Measurements from ENCODE around the gene PTPRM. TPM values are rescaled to one million over a fixed set of nuclear protein-coding genes. Genes with fewer than 3 reads are reported as not detected.

The PTPRM gene
- total RNA-seq, 2 donors from 2014 or later: 80.1 to 106 TPM

GRCh38 chr18:7661207-7661606 is 94.1 kb downstream of the PTPRM start:
- no peak for DNase-seq (ENCODE audit: low spot score)

GRCh38 chr18:7662866-7663265 is 95.8 kb downstream of the PTPRM start:
- Histone ChIP-seq H3K27ac (peak overlapping the region in 1 of 2 donors; percentile 11), H3K27me3 (no peaks in the 10 kb centered on the region), H3K9me3 (no peaks in the 10 kb centered on the region), H3K4me3 (no peak overlapping the region), H3K4me1 (peaks cover 0 to 23% of the 10 kb centered on the region in 2 donors), H3K36me3 (no peaks in the 10 kb centered on the region)
- TF ChIP-seq CTCF (IDR thresholded peaks at IDR 0.05): no peak
- no peak for DNase-seq (ENCODE audit: low spot score)

More at GRCh38 chr18:7661207-7661606, 94.1 kb downstream of the PTPRM start:
- Histone ChIP-seq H3K27me3 (no peaks in the 10 kb centered on the region), H3K4me1 (peaks cover 0 to 33% of the 10 kb centered on the region in 2 donors), H3K9me3 (no peaks in the 10 kb centered on the region), H3K36me3 (no peaks in the 10 kb centered on the region), H3K4me3 (no peak overlapping the region), H3K27ac (no peak overlapping the region)
- TF ChIP-seq CTCF (IDR thresholded peaks at IDR 0.05): no peak

- Histone ChIP-seq H3K4me3 (no peak overlapping the region), H3K27ac (peak overlapping the region in 1 of 2 donors; percentile 11), H3K4me1 (peaks cover 0 to 21% of the 10 kb centered on the region in 2 donors), H3K27me3 (no peaks in the 10 kb centered on the region), H3K36me3 (no peaks in the 10 kb centered on the region), H3K9me3 (no peaks in the 10 kb centered on the region)
- TF ChIP-seq CTCF (IDR thresholded peaks at IDR 0.05): no peak
- no peak for DNase-seq (ENCODE audit: low spot score)
Measured at GRCh38 chr18:7663366-7664312, 96.5 kb downstream of the PTPRM start.

GRCh38 chr18:7666195-7666776 is 99.2 kb downstream of the PTPRM start:
- Histone ChIP-seq H3K9me3 (no peaks in the 10 kb centered on the region), H3K27me3 (no peaks in the 10 kb centered on the region), H3K36me3 (no peaks in the 10 kb centered on the region), H3K4me3 (no peak overlapping the region), H3K4me1 (peaks cover 0 to 23% of the 10 kb centered on the region in 2 donors), H3K27ac (no peak overlapping the region)
- no peak for DNase-seq (ENCODE audit: low spot score)
- peak in 1 of 2 donors; percentile 20 for TF ChIP-seq CTCF (IDR thresholded peaks at IDR 0.05)

GRCh38 chr18:7668392-7668791 is 101.3 kb downstream of the PTPRM start:
- H3K36me3 ChIP-seq: no peaks in the 10 kb centered on the region
- no peaks in the 10 kb centered on the region for H3K9me3 ChIP-seq
- DNase-seq (ENCODE audit: low spot score): no peak
- no peak for TF ChIP-seq CTCF (IDR thresholded peaks at IDR 0.05)
- peaks cover 0 to 13% of the 10 kb centered on the region in 2 donors for H3K4me1 ChIP-seq
- H3K27me3 ChIP-seq: no peaks in the 10 kb centered on the region
- H3K27ac ChIP-seq: no peak overlapping the region
- H3K4me3 ChIP-seq: no peak overlapping the region

All from right atrium auricular region (tissue), 2 donors.